Activated naive CD8-positive, alpha-beta T cell (primary cell): ENCODE data around the gene KCNG2.
A peak's percentile ranks its signal among the peaks of the same experiment; 100 is the strongest.

Experiments
- H3K27ac Mint-ChIP-seq: one replicate; pipeline ENCODE4 v1.8.0; 2021; ENCODE audit warnings: mixed read lengths
- H3K27me3 Mint-ChIP-seq: one replicate; pipeline ENCODE4 v1.8.0; 2021; ENCODE audit warnings: mixed read lengths
- H3K36me3 Mint-ChIP-seq: one replicate; pipeline ENCODE4 v1.8.0; 2021; ENCODE audit warnings: mixed read lengths
- H3K4me1 Mint-ChIP-seq: one replicate; pipeline ENCODE4 v1.8.0; 2021; ENCODE audit warnings: low read depth, mixed read lengths
- H3K4me3 Mint-ChIP-seq: one replicate; pipeline ENCODE4 v1.8.0; 2021; ENCODE audit warnings: mild to moderate bottlenecking, mixed read lengths
- H3K9me3 Mint-ChIP-seq: one replicate; pipeline ENCODE4 v1.8.0; 2021; ENCODE audit warnings: low read depth, mixed read lengths

KCNG2 gene

DNA sequence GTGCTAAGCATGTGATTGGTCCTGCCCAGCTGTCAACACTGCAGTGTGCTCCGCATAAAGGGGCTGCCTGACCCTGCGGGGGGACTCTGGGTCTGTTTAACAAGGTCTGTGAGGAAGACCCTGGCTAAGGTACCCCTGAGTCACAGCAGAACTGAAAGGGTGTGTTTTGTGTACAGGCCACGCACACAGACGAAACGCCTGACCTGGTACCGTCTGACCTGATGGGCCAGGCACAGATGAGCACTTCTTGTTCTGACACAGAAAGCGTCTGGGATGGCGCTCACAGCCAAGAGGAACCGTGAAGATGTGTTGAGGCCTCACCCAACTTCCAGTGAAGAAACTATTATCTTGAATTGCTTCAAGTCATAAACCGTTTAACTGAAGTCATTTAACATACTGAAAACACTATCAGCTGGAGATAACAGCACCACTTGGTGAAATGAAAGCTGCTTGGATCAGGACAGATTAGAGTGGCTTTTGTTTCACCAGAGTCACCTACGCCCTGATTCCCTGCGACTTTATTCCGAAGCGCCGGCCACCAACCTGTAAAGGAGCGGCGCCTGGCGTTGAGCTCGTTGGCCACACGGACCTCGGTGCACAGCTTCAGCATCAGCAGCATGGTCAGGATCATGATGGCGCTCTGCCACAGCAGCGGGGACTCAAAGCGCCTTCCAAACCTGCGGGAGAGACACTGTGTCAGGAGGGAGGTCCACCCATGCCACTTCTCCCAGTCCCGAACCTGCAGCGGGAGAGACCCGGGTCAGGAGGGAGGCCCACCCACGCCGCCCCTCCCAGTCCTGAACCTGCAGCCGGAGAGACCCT lies 145.3 kb downstream of the KCNG2 start:
- Mint-ChIP-seq H3K27ac (no peak overlapping the region), H3K36me3 (peaks cover 8% of the 10 kb centered on the region), H3K9me3 (no peaks in the 10 kb centered on the region), H3K4me3 (no peak overlapping the region), H3K27me3 (no peaks in the 10 kb centered on the region), H3K4me1 (peaks cover 33% of the 10 kb centered on the region)

DNA sequence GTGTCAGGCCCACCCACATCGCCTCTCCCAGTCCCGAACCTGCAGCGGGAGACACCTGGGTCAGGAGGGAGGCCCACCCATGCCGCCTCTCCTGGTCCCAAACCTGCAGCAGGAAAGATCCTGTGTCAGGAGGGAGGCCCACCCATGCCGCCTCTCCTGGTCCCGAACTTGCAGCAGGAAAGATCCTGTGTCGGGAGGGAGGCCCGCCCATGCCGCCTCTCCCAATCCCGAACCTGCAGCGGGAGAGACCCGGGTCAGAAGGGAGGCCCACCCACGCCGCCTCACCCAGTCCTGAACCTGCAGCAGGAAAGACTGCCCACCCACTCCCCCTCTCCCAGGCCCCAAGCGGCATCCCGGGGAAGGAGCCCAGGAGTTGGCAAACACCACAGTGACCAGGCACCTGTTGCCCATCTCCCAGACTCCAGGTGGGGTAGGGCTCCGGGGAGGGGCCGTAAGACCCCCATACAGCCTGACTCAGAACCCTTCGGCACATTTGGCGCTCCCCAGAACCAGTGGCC lies 145.9 kb downstream of the KCNG2 start:
- Mint-ChIP-seq H3K27ac (no peak overlapping the region), H3K9me3 (no peaks in the 10 kb centered on the region), H3K36me3 (peaks cover 8% of the 10 kb centered on the region), H3K27me3 (no peaks in the 10 kb centered on the region), H3K4me1 (peaks cover 39% of the 10 kb centered on the region), H3K4me3 (no peak overlapping the region)

DNA sequence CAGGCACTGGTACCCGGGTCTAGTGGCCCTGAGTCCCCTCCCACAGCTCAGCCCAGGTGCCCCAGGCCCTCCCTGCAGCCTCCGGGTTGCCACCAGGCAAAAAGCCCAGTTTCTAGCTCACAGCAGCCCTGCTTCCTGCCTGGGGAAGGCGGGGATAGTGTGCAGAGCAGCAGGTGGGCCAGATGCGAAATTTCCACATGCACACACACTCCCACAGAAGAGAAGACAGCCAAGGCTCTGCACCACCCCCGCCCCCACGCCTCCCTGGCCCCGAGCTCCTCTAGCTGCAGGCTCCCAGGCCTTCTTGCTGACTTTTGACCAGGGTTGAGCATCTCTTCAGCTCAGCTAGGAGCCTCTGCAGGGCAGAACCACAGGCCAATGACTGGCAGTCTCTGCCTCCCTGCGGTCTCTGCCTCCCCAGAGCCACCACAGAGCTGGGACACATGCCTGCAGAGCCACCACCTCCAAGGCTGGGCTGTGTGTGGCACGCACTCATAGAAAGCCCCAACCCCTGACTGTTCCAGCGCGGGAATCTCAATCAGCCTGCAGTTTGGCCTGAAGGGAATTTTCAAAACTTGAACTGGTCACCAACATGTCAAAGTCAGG lies 146.5 kb downstream of the KCNG2 start:
- Mint-ChIP-seq H3K36me3 (peaks cover 7% of the 10 kb centered on the region), H3K27ac (peak overlapping the region; percentile 58), H3K4me1 (peaks cover 41% of the 10 kb centered on the region), H3K27me3 (no peaks in the 10 kb centered on the region), H3K4me3 (peak overlapping the region; percentile 59), H3K9me3 (no peaks in the 10 kb centered on the region)

DNA sequence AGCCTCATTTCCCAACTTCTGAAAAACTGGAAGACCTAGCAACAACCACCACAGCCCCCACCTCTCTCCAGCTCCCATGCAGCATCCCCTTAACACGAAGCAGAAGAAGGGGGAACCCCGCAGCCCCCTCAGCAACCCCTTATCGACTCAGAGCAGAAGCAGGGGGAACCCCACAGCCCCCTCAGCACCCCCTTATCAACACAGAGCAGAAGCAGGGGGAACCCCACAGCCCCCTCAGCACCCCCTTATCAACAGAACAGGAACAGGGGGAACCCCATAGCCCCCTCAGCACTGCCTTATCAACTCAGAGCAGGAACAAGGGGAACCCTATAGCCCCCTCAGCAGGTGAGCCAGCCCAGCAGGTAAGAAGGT lies 147.0 kb downstream of the KCNG2 start:
- Mint-ChIP-seq H3K9me3 (no peaks in the 10 kb centered on the region), H3K4me3 (peak overlapping the region; percentile 59), H3K27me3 (no peaks in the 10 kb centered on the region), H3K36me3 (peaks cover 2% of the 10 kb centered on the region), H3K27ac (peak overlapping the region; percentile 58), H3K4me1 (peaks cover 44% of the 10 kb centered on the region)

DNA sequence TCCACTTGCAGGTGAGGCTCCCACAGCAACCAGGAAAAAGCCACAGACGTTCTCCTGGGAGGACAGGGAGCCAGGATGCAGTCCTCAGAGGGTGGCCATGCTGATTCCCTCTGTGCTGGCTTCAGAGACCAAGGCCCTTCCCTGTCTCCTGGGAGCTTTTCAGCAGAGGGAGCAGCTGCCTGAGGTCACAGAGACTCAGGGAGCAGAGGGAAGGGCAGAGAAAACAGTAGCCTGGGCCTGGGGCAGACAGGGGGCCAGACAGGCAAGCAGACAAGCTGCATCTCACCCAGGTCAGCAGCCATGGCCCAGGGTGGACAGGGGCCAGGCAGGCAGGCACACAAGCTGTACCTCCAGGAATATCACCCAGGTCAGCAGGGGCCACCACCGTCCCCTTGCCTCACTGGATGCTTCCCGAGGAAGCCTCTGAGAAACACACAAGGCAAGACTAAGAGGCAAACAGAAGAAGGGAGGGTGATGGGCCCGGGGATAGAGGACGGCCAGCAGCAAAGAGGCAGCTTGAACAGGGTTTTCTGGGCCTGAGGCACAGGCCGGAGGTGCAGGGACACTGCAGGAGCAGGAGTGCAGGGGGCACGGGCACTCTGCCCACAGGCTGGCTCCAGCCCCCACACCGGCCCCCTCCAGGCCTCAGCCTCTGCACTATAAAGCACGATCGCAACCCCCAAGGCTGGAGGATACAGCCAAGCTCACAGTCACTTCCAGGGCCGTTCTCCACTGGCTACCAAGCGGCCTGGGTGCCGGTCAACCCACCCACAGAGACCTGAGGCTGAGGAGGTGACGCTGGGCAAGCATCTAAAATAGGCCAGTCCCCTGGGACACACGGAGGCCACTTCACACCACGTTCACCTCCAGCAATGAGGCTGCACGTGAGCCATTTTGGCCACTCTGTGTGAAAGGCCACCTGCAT lies 147.6 kb downstream of the KCNG2 start:
- Mint-ChIP-seq H3K36me3 (no peaks in the 10 kb centered on the region), H3K4me1 (peaks cover 48% of the 10 kb centered on the region), H3K27ac (no peak overlapping the region), H3K4me3 (no peak overlapping the region), H3K27me3 (no peaks in the 10 kb centered on the region), H3K9me3 (no peaks in the 10 kb centered on the region)

DNA sequence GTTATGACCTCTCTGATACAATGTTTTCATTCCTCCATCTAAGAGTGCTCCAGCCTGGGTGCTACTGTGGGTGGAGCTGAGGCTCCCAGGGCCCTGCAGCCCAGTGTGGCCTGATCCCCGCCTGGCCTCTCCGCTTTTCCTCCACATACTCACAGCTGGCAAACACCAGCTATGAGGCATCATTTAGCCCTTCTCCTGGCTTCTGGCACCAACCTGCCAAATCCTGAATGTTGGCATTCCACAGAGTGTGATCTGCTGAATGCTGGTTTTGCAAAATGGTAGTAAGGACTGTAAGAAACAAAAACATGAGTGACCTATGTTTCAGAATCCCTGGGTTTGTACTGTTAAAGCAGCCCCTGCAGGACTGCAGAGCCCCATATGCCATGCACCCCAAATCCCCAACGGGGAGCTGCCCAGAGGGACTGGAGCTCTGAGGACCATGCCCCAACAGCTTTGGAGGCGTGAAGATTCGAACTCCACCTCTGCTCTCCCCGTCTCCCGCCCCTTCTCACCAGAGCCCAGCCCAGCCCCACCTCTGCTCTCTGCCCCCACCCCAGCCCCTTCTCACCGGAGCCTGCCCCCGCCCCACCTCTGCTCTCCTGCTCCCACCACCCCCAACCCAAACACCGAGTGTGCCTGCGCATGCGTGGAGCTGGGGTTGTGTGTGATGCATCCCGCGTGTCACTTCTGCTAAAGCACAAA lies 149.5 kb downstream of the KCNG2 start:
- Mint-ChIP-seq H3K9me3 (no peaks in the 10 kb centered on the region), H3K27me3 (no peaks in the 10 kb centered on the region), H3K4me1 (peaks cover 50% of the 10 kb centered on the region), H3K27ac (no peak overlapping the region), H3K4me3 (no peak overlapping the region), H3K36me3 (no peaks in the 10 kb centered on the region)

DNA sequence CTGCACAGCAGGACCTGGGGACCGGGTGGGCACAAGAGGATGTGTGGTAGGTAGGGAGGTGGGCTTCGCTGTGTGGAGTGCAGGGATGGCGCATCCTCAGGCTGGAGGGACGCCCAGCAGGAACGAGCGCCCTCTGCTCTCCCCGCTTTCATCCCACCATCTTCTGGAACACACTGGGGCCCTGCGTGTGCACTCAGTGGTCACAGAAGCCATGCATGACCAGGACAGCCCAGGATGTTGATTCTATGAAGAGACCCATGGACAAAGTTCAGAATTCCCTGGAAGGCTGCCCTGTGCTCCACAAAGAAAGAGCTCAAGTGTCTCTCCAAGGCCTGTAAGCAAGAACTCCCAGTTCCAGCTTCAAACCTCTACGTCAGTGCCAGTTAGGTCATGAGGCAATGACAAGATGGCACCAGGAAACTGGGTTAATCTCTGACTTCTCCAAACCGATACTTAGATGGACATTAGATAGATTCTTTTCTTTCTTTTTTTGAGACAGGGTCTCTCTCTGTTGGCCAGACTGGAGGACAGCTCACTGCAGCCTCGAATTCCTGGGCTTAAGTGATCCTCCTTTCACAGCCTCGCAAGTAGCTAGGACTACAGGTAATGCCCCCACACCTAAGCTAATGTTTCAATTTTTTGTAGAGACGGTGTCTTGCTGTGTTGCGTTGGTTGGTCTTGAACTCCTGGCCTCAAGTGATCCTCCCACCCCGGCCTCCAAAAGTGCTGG lies 150.3 kb downstream of the KCNG2 start:
- H3K9me3 Mint-ChIP-seq: no peaks in the 10 kb centered on the region
- H3K4me1 Mint-ChIP-seq: peaks cover 48% of the 10 kb centered on the region
- no peak overlapping the region for H3K4me3 Mint-ChIP-seq
- H3K27ac Mint-ChIP-seq: no peak overlapping the region
- no peaks in the 10 kb centered on the region for H3K36me3 Mint-ChIP-seq
- H3K27me3 Mint-ChIP-seq: no peaks in the 10 kb centered on the region

DNA sequence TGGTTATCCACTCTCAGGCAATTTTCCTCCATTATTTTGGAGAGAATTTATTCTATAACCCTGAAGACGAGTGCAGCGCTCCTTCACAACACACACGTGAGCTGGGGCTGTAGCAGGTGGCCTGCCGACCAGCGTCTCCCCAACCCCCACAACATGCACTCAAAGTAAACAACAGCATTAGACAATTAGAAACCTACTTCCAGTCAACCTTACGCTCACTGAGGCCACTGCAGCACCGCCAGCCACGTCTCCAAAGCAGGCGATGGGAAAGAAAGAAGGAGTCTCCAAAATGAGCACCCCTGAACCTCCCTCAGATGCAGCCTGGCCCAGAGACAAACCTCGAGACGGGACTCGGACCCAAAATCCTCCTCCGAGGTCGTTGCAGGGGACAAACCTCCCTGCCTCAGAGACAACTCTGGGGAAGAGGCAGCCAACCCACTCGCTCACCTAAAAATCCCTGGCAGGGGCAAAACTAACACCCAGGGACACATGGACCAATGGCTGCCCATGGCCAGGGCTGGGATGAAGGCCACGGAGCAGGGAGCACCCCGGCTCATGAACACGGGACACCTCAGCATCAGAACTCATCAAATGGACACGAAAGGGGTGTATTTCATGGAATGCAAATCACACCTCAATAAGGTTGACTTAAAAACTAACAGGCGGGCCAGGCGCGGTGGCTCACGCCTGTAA lies 151.1 kb downstream of the KCNG2 start:
- Mint-ChIP-seq H3K27ac (no peak overlapping the region), H3K36me3 (no peaks in the 10 kb centered on the region), H3K4me1 (peaks cover 48% of the 10 kb centered on the region), H3K9me3 (no peaks in the 10 kb centered on the region), H3K4me3 (peak overlapping the region; percentile 90), H3K27me3 (no peaks in the 10 kb centered on the region)
